Measurements from ENCODE around the gene ALDH1A3.

Gene ALDH1A3

DNA sequence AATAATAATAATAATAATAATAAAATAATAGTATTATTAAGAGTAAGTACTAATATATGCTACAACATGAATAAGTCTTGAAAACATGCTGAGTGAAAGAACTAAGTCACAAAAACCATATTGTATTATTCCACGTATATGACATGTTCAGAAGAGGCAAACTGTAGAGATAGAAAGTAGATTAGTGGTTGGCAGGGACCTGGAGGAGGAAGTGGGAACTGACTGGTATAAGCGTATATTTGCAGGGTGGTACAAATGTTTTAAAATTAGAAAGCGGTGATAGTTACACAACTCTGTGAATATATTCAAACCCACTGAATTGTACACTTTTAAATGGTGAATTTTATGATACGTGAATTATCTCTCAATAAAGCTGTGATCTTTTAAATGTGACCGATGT, 72.3 kb downstream of the ALDH1A3 start:
- peaks cover 11% of the 10 kb centered on the region for H3K4me1 ChIP-seq (ENCODE audit: insufficient read depth, low read length)
- no peaks in the 10 kb centered on the region for H3K27me3 ChIP-seq (ENCODE audit: insufficient read depth, low read length)
- H3K36me3 ChIP-seq (ENCODE audit: insufficient read depth, low read depth, low read length), result no peaks in the 10 kb centered on the region
- no peak overlapping the region for H3K4me3 ChIP-seq (ENCODE audit: low read length)
- H3K27ac ChIP-seq (ENCODE audit: low read length), result no peak overlapping the region
- H3K9ac ChIP-seq (ENCODE audit: low read depth, low read length), result no peak overlapping the region
- no peaks in the 10 kb centered on the region for H3K9me3 ChIP-seq (ENCODE audit: insufficient read depth, low read depth, low read length)

DNA sequence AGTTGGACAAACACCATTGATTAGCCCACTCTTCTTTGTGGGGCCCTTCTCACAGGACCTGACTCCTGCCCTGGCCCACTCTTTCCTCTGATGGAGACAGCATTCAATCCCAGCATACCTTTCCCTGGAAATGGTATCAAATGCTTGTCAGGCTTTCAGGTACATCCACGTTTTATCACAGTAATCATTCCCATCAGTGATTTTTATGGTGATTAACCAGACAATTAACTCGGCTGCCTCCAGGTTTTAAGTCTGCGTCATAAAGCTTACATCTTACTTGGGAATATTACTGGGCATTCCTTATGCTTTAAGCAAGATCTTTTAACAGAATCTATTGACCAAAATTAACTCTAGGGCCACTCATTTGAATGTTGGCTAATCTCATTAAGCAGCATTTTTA, 72.9 kb downstream of the ALDH1A3 start:
- no peak overlapping the region for H3K27ac ChIP-seq (ENCODE audit: low read length)
- H3K4me3 ChIP-seq (ENCODE audit: low read length), result no peak overlapping the region
- H3K9ac ChIP-seq (ENCODE audit: low read depth, low read length), result no peak overlapping the region
- H3K4me1 ChIP-seq (ENCODE audit: insufficient read depth, low read length), result peaks cover 9% of the 10 kb centered on the region
- no peaks in the 10 kb centered on the region for H3K27me3 ChIP-seq (ENCODE audit: insufficient read depth, low read length)
- H3K9me3 ChIP-seq (ENCODE audit: insufficient read depth, low read depth, low read length), result no peaks in the 10 kb centered on the region
- H3K36me3 ChIP-seq (ENCODE audit: insufficient read depth, low read depth, low read length), result no peaks in the 10 kb centered on the region

DNA sequence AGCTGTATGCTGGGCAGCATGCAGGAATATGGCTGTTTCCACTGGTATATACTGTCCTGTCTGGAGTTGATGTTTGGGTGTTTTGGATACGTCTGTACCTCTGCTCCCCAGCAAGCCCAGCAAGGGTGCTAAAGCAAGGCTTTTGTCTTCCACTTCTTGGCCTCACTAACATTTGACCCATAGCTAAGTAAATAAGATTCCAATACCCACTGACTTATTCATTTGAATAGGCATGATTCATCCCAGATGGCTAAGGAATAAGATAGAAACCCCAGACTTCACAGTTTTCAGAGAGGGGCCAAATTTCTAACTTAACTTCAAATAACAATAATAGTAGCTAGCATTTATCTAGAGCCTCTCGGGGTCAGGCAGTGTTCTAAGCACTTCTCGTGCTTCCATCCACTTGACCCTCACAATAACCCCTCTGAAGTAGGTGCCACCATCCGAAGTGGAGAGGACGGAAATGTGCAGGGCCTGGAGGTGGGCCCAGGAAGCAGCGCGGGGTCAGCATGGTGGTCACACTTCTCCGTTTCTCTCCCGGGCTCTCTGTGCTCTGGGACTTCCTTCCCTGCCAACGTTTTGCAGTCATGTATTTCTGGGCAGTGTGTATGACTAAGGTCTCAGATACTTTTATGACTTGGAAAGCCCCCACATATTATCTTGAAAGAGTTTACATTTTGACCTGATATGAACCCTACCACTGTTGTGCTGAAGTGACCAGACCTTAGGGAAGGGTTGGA, 78.9 kb downstream of the ALDH1A3 start:
- no peaks in the 10 kb centered on the region for H3K9me3 ChIP-seq (ENCODE audit: insufficient read depth, low read depth, low read length)
- H3K4me3 ChIP-seq (ENCODE audit: low read length), result no peak overlapping the region
- H3K36me3 ChIP-seq (ENCODE audit: insufficient read depth, low read depth, low read length), result no peaks in the 10 kb centered on the region
- no peaks in the 10 kb centered on the region for H3K27me3 ChIP-seq (ENCODE audit: insufficient read depth, low read length)
- no peaks in the 10 kb centered on the region for H3K4me1 ChIP-seq (ENCODE audit: insufficient read depth, low read length)
- H3K9ac ChIP-seq (ENCODE audit: low read depth, low read length), result no peak overlapping the region
- no peak overlapping the region for H3K27ac ChIP-seq (ENCODE audit: low read length)

DNA sequence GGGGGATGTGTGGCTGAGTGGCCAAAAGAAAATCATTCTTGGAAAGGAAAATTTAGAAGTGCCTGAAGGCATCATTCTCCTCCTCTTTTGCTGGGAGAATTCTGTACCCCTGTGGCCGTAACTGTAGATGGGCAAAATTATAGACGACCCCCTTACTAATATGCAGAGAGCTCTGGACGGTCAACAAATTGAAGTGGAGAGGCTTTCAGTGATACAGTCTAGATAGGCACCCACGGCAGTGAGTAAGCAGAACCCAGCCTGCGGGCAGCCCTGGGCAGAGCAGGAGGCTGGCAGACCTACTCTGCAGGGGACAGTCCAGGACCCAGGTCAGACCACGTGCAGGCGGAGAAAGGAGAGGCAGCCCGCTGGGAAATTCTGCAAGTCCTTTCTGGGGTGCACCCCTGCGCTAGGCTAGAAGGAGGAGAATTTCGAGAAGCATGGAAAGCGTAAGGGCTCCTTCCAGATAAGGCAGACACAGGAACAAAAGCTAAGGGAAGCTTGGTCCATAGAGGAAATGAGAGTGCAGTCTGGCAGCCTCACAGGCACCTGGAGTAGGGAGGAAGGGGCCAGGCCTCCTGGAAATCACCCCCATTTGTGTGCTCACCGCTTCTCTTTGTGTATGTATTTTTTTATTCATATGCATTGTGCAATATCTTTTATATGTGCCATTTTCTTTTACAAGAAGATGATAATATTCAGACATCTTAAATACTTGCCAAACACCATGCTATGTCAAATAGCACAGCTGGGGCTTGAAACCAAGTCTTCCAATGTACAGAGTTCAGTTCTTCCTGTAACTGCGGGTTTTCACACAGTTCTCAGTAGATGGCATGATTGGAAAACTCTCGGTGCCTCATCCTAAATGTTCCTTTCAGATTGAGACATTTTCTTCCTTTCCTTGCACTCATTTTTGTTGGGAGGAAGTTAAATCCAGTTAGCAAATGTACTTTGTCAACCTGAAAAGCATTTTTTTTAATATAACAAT, 79.7 kb downstream of the ALDH1A3 start:
- H3K27ac ChIP-seq (ENCODE audit: low read length), result no peak overlapping the region
- no peaks in the 10 kb centered on the region for H3K4me1 ChIP-seq (ENCODE audit: insufficient read depth, low read length)
- no peaks in the 10 kb centered on the region for H3K36me3 ChIP-seq (ENCODE audit: insufficient read depth, low read depth, low read length)
- no peaks in the 10 kb centered on the region for H3K9me3 ChIP-seq (ENCODE audit: insufficient read depth, low read depth, low read length)
- no peak overlapping the region for H3K4me3 ChIP-seq (ENCODE audit: low read length)
- no peaks in the 10 kb centered on the region for H3K27me3 ChIP-seq (ENCODE audit: insufficient read depth, low read length)
- no peak overlapping the region for H3K9ac ChIP-seq (ENCODE audit: low read depth, low read length)

All from iPS-20b (cell line).